ENCODE results near the gene ZCCHC9.
"Not testable (repeated sequence)": the region's sequence is repeated elsewhere in the genome, so short reads cannot be mapped to it uniquely, and the experiment has no call there.

ZCCHC9 gene, protein sequence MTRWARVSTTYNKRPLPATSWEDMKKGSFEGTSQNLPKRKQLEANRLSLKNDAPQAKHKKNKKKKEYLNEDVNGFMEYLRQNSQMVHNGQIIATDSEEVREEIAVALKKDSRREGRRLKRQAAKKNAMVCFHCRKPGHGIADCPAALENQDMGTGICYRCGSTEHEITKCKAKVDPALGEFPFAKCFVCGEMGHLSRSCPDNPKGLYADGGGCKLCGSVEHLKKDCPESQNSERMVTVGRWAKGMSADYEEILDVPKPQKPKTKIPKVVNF

DNA sequence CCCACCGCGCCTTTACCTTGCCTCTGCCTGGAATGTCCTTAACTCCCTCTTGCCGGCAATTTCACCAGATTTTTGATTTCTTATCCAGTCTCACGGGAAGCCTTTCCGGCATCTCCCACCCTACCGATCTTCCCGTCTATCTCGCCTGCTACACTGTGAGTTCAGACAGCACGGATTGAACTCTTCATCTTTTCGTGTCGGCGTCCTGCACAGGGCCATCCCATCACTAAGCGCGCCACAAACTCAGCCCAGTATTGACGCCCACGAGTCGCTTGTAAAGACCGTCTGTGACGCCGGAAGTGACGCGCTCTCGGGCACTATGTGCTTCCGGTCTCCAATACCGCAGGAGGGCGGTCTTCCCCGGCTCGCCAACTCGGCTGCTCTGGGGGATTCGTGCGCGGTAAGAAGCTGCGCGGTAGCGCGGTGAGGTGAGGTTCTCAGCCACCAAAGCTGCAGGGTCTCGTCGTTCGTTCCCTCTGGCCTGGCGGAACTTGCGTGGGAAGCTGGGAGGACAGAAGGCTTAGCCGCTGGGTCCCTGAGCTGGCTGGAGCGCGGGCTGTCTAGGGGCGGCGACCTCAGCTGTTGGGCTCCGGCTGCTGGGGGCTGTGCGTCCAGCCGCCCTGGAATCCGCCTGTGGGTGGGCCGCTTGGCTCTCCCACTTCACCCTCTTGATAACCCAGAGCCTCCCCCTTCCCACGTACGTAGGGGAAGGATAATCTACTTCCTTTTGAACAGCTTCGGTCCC lies at the start of gene ZCCHC9:
ZCCHC9 (plus strand) TSS at position 317 of the 745 bp plus-strand sequence. CDS start 3,171 bp downstream, outside the sequence.
- peak; percentile 80 for DNase-seq (ENCODE audit: extremely low read depth, low read depth)
- peak; percentile 26 for TF ChIP-seq CTCF (IDR thresholded peaks at IDR 0.05; ENCODE audit: low read depth, low read length)

DNA sequence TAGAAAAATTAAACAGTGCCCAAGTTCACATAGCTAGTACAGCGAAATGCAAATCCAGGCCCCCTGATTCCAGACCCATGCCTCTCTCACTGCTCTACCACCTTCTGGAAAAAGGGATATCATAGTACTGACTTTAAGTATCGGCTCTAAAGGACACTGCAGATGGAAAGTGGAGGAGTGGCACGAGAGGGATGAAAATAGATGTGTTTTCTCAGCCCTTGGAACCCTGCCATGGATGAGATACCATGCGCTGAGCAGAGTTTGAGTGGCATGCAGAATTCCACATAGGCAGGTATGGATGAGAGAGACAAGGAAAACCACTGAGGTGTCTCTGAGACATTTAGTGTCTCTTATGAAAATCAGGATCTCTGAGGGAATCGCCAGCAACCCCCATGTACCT lies 49.5 kb upstream of the ZCCHC9 start:
- no peak for DNase-seq (ENCODE audit: extremely low read depth, low read depth)
- TF ChIP-seq CTCF (IDR thresholded peaks at IDR 0.05; ENCODE audit: low read depth, low read length) = no peak

GRCh38 chr5:81252904-81253303 lies 48.5 kb upstream of the ZCCHC9 start:
- TF ChIP-seq CTCF (IDR thresholded peaks at IDR 0.05; ENCODE audit: low read depth, low read length) = no peak
- DNase-seq (ENCODE audit: extremely low read depth, low read depth) = no peak

DNA sequence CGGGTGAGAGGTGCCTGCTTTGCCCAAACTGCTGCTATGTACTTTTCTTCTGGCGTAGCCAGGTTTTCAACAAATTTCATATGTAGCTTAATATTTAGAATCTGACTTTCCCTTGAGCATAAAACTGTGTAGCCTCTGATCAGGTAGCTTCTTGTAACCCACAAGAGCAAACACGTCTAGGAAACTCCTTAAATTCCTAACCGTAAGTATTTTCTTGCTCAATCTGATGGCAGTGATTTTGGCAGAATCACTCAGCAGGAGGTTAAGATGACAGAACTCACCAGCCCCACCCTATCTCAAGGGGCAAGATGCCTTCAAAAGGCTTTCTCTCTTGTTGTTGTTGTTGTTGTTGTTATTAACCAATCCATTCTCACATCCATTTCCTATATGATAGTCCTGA lies 47.5 kb upstream of the ZCCHC9 start:
- no peak for TF ChIP-seq CTCF (IDR thresholded peaks at IDR 0.05; ENCODE audit: low read depth, low read length)
- DNase-seq (ENCODE audit: extremely low read depth, low read depth) = no peak

- no peak for DNase-seq (ENCODE audit: extremely low read depth, low read depth)
- TF ChIP-seq CTCF (IDR thresholded peaks at IDR 0.05; ENCODE audit: low read depth, low read length) = no peak
Measured at GRCh38 chr5:81254886-81255559, 46.4 kb upstream of the ZCCHC9 start.

- no peak for TF ChIP-seq CTCF (IDR thresholded peaks at IDR 0.05; ENCODE audit: low read depth, low read length)
- no peak for DNase-seq (ENCODE audit: extremely low read depth, low read depth)
Measured at GRCh38 chr5:81256766-81257165, 44.6 kb upstream of the ZCCHC9 start.

DNA sequence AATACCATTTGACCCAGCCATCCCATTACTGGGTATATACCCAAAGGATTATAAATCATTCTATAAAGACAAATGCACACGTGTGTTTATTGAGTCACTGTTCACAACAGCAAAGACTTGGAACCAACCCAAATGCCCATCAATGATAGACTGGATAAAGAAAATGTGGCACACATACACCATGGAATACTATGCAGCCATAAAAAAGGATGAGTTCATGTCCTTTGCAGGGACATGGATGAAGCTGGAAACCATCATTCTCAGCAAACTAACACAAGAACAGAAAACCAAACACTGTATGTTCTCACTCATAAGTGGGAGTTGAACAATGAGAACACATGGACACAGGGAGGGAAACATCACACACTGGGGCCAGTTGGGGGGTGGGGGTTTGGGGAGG lies 38.6 kb upstream of the ZCCHC9 start:
- not testable (repeated sequence) for DNase-seq (ENCODE audit: extremely low read depth, low read depth)
